GM18858 (cell line): Measurements from ENCODE around the gene CYP46A1.

Experiments used
- ATAC-seq: cut with Tn5 transposase; IDR thresholded peaks from one replicate; pipeline ENCODE4 v1.9.1; 2021; ENCODE audit not compliant: unreplicated experiment

CYP46A1 gene

DNA sequence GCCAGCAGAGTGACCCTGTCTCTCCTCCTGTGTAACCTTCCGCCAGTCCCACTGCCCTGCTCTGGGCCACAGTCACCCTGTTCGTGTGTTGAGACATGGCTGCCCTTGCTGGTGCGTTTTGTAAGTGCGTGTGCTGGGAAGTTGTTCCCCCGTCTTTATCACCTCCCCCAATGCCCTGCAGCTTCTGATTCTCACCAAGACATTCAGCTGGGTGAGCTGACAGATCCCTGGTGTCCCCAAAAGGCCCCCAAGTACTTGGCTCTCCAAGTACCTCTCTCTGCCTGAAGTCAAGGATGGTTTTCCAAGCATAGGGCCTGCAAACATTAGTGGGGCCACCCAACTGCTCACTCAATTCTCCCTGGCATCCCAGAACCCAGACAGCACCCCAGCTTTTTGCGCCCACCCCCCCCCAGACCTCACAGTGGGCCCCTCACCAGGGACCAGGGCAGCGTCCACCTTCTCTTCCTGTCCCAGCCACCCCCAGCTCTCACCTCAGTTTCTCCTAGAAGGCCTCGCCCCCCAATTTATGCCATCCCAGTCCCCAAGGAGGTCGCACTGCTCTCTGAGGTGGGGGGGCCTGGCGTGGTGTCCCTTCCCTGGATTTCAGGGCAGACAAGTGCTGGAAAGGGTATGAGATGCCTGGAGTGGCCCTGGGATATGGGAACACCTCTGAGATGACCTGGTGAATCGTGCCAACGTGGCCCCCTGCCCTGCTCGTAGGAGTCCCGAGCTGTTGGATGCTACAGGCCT, 57.3 kb downstream of the CYP46A1 start:
- no peak for ATAC-seq

DNA sequence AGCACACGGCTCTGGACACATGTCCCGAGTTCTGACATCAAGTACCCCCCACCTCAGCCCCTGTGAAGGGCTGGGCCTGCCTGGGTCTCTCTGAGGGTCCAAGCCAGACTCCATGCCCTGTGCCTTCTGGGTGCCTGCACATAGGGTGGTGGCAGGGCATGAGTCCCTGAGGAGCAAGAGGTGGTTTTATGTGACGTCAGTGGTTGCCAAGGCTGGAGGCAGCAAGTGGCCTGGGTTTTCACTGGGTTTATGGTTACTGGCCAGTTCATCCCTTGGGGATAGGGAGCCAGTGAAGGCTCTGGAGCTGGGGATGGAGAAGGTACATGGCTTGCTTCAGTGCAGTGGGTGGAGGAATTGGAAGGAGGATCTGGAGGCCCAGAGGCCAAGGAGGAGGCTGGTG, 58.0 kb downstream of the CYP46A1 start:
- ATAC-seq, result no peak

DNA sequence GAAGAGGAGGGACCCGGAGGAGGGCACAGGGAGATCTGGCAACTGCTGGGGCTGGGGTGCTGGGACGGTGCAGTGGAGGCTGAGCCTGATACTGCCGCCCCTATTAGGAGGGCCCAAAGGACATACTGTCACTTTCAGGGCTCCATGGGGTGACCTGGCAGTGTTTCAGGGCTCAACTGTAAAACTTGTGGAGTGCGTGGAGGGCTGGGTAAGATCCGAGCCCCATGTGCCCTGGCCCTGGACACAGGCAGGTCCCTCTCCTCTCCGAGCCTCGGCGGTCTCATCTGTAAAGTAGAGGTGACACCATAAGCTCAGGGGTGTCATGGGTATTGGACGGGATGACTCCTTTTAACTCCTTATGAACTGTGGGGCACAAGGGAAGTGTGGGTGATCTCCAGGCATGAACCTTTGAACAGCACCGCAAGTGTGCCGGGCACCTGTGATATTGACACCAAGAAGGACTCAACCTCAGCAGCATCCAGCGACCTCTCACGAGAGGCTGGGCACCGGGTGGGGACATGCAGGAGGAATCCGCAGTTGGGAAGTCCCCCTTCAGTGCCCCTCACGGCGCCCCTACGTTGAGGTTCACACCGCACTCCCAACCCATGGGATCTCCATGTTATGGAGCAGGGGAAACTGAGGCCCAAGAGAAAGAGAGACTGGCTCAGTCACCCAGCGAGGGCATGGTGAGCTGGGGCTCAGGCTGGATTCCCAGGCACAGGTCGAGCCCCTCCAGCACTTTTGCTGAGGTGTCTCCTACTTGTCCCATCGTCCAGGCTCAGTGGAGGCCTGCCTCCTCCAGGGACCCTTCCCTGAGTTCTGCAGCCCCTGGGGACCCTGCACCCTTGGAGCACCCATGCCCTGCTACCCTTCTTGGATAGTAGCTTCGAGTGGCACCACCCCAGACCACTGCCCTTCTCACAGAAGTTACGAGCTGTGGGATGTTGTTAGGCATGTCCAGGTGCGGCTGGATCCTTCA, 58.7 kb downstream of the CYP46A1 start:
- no peak for ATAC-seq

DNA sequence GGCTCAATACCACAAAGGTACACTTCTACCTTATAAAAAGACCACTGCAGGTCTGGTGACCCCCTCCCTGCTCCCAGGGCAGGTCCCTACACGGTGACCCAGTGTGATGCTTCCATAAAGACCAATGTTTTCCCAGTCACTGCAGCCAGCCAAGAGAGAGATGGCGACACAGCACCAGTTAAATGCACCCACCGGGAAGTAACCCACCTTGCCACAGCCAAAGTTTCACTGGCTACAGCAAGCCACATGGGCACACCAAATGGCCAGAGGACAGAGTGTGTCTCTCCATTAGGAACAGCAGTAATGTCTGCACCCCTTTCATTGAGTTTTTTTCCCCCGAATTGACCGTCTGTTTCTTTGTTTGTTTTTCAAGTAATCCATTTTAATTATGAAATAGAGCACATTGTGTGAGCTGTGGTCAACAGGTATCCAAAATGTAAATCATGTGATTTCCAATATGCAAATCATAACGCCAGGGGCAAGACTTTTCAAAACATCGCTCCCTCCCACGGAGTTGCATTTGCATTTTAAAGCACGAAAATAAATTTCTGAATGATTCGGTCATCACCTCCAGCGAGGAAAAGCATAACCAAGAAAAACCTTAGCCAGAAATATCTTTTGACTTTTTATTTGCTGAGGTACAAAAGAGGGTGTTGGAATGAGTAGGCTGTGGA, 60.2 kb downstream of the CYP46A1 start:
- no peak for ATAC-seq

DNA sequence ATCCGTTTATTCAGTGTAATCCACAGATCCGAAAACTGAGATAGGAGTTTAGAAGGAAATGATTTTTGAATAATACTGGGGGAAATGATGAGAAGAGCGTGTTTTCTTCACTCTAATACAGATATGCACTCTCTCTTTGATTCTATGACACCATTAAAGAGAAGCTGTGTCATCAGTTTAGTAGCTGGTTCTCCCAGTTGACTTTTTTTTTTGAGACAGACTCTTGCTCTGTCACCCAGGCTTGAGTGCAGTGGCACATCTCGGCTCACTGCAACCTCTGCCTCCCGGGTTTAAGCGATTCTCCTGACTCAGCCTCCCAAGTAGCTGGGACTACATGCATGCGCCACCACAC, 60.8 kb downstream of the CYP46A1 start:
- ATAC-seq, result no peak

DNA sequence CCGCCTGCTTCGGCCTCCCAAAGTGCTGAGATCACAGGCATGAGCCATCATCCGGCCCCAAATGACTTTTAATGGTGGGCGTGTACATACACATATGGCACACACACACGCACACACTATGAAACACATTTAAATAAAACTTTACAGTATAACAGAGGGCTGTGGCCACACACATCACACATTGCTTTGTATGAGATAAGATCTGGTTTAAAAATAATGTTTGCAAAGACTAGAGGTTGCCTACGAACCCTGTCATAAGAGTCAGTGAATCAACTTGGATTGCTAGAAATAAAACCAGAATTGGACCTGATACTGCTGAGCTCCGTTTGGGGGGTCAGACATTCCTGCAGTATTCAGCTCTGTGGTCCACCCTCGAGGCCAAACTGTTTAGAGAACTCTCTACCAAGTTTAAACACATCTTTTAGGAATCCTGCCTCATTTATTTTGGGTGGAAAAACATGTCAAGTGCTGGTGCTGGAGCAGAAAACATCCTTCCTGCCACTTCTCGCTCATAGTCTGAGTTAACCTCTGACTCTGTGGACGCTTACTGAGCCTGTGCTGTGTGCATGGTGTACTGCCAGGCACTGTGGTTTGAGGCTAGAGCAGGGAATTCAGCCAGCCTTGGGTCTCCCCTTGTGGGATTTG, 61.3 kb downstream of the CYP46A1 start:
- no peak for ATAC-seq

DNA sequence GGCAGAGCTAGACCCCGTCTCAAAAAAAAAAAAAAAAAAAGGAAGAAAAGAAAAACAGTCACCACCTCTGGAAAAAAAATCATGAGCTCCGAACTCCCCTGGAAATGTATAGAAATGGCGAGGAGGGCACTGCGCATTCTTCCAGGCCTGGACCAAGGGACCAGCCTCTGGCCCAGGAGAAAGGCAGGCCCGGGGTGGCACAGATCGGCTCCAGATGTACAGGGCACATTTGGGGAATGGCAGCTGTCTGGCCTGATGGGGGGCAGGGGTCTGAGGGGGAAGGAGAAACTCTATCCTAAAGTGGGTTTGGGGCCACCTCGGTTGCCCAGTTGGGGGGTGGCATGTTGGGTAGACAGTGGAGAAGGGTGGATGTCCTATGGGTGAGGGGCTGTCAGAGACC, 63.1 kb downstream of the CYP46A1 start:
- ATAC-seq, result no peak

DNA sequence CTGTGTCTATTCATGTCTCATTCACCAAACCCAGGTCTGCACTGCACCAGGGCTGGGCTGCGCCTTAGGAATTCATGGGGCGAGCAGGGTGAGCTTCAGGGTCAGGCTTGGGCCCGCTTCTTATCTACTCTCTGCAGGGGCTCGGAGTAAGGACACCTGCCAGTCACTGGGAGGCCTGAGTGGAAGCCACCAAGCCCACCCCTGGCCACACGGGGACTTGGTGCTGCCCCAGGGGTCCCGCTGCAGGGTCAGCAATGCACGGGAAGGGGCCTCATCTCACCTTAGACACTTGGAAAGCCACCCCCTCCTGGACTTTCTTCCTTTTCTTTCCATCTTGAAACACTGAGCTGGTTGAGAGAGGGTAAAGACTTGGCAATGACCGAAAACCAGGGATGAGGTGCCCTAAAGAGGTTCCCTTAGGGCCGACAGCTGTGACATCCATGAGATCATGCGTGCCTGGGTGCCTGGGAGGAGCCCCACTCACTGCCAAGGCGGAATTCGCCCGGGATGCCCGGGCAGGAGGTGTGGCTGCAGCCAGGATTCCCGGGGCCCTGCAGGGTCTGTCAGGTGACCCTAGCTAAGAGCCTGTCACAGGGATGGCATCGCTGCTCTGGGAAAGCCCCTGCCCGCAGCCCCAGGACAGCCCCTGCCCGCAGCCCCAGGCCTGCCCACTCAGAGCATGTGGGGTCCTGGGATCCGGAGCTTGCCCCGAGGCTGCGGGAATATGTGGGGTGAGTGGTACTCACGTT, 63.7 kb downstream of the CYP46A1 start:
- ATAC-seq, result no peak

DNA sequence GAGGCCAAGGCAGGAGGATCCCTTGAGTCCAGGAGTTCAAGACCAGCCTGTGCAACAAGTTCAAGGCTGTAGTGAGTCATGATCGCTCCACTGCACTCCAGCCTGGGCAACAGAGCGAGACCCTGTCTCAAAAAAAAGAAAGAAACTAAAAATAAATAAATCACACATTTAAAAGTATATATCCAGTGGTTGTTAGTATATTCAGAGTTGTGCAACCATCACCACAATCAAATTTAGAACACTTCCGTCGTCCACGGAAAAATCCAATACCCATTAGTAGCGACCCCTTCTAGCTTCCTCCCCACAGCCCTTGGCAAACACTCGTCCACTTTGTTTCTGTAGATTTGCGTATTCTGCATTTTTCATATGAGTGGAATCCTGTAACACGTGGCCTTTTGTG, 64.4 kb downstream of the CYP46A1 start:
- no peak for ATAC-seq

DNA sequence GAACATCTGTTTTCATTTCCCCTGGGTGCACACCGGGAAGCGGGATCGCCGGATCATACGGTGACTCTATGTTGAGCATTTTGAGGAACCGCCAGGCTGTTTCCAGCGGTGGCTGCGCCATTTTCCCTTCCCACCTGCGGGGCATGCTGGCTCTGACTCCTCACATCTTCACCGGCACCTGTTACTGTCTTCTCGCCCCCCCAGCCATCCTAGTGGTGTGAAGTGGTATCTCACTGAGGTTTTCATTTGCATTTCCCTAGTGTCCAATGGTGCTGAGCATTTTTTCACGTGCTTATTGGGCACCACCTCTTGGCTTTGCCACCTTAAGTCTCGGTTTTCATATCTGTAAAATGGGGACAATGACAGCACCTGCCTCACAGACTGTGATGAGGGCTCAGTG, 65.0 kb downstream of the CYP46A1 start:
- no peak for ATAC-seq

DNA sequence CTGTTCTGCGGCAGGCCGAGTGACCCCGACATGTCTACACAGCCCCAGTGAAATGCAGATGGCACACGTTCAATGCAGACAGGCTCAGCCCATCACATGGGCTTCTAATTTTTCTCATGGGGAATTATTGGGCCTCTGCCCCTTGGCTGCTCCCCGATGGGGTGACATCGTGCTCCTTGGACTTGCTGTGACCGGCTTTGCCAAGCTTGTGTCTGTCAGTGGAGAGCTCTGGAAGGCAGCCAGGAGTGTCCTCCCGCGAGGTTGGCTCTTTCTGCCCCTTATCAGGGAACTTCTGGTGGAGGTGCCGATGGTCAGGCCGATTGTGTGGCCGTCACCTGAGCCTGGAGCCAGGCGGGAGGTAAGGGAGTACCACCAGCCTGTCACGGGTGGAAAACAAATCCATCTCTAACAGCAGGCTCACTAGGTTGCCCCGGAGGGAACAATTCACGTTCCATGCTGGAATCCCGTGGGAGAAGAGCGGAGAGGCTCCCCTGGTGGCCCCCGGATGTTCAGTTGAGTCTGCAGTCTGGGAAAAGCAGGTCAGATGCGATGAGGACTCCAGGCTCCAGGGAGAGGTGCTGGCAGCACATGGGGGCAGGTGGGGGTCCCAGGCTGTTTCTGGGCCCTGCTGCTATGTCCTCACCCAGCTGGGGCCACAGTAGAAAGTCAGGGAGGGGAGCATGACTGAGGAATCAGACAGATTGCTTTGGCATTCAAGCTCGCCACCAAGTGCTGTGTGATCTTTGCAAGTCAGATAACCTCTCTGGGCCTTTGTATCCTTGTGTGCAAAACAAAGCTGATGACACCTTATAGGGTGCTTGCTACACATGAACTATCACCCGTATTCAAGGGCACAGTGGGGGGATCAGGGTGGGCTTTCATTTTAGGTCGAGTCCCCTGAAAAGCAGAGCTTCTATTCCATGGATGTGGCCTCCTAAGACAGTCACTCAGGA, 65.9 kb downstream of the CYP46A1 start:
- no peak for ATAC-seq

DNA sequence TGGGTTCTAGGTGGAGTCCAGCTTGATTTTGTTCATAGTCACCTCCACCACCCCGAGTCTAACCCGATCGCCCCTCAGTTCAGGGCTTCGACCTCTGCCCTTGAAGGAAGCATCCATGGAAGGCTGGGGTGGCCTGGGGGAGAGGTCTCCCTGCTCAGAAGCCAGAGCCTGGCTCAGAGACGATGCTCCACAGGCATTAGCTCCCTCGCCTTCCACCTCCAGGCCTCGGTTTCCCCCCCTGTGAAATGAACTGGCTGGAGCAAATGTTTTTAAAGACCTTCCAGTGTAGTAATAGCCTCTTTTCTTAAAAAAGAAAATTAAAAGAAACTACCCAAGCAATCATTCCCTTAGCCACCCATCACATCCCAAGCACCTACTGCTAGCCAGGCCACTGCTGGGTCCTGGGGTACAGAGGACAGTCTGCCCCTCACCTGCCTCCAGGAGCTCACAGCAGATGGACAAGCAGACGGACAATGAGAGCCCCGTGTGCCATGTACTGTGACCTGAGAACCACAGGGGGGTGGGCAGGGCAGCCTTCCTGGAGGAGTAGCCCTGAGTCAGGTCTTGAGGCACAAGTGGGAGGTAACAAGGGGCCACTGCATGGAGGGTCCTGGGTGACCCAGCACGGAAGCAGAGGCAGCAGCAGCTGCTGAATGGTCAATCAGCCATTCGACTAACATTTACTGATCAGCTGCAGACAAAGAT, 66.8 kb downstream of the CYP46A1 start:
- no peak for ATAC-seq

DNA sequence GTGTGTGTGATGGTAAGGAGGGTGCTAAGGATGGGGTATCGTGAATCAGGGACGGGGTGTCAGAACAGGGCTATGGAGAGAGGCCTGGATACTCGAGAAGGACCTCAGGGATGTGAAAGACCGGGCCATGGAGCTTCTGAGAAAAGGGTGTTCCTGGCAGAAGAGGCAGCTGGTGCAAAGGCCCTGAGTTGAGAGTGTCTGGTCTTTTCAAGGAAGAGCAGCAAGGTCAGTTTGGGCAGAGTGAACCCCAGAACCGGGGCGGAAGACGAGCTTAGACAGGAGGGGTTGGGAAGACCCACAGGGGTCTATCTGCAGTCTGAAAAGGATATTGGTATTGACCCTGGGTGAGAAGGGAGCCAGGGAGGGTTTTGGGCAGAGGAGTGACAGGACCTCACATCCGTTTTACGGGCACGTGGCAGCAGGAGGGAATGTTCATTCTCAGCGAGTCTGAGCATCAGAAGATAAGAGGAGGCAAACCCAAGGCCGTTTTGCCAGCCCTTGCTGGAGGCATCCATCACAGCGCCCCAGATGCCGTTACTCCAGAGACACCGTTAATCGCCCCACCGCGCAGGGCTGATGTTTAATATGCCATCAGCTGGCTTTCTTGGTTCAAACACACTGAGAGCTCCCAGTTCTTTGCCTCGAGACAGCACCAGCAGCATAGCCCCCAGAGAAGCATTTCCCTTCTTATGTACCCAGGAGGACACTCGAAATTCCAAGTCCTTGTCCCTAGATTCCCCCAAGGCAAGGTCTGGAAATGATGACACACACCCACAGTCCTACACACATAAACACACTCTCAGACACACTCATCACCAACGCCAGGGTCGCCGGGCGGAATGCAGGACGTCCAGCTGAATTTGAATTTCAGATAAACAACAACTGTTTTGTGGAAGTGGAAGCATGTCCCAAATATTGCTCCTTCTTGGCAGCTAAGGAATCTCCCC, 67.7 kb downstream of the CYP46A1 start:
- no peak for ATAC-seq

DNA sequence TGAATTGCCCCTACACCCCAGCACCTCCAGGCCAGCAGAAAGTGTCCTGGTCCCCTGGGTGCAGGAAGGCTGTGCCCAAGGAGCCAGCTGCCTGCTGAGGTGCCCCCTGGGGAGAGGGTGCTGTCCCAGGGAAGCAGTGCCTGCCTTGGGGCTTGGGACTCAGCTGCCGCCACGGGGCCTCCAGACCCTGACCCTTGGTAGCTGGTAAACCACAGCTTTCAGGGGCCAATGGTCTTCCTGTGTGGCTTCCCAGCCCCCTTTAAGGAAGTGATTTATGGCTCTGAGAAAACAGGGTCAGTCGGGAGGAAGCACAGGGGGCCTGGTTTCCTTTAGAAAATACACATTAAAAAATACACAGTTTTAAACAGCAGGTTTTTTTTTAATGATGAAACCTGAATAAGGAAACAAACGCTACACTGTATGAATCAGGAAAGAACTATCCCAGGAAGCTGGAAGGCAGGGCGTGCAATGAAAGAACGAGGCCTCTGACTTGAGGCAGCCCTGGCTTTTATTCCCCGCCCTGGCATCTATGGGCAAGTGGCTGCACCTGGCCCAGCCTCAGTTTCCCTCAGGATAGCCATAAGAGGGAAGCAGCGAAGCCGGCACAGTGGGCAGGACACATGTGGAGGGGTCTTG, 68.5 kb downstream of the CYP46A1 start:
- no peak for ATAC-seq

DNA sequence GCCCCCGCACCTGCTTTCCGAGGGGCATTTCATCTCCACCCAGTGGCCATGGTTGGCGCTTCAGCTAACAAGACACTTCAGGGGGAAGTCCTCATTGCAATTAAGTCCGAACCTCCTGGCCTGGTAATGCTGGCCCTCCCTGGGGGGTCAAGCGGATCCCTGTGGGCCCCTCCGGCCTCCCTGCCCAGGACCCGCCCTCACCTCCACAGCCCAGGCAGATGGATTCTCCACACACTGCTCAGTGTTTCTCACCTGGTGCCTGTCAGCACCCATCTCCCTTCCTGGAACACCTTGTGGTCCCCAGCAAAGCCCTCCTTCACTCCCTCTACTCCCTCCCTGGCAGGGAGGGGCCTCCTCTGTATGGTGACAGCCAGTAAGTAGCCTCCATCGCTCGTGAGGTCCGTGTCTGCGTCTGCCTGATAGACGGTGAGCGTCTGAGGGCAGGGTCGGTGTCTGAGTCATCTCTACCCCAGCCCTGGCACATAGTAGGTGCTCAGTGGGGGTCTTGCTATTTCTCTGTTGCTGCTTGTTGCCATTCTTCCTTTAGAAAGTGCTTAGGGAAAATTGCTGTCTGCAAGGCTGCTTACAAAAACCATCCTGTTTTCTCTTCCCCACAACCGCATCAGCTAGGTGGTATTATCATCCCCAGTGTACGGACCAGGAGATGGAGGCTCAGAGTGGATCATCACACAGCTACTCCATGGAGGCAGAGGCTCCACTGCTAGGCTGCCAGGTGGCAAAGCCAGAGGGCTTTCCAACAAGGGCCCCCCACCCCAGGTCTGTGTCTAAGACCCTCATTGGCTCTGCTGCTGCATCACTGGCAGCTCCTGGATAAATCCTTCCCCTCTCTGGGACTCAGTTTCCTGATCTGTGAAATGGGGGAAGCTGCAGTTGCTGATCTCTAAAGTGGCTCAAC, 69.4 kb downstream of the CYP46A1 start:
- ATAC-seq, result no peak
